ENCODE results near the gene HIVEP1.

HIVEP1 gene

DNA sequence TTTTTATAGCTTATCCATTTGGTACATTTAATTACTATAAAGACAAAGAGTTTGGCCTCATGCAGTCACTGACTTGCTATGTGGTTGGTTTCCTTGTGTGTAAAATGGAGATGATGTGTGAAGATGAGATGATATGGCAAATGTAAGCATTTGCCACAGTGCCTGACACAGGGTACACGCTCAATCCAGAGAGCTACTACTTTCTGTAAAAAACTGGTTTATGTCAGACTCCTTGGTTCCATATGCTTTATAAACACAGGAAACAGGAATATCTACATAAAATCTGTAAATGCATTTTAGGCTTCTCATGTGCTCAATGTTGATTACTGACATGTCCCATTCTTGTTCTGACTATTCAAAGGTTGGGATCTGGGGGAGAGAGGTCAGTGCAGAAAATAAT lies 10.4 kb downstream of the HIVEP1 start:
- H3K4me3 ChIP-seq (ENCODE audit: low read length), result no peak overlapping the region
- no peaks in the 10 kb centered on the region for H3K9me3 ChIP-seq (ENCODE audit: control insufficient read depth, low read depth, low read length)
- H3K27ac ChIP-seq (ENCODE audit: low read length), result no peak overlapping the region
- H3K9ac ChIP-seq (ENCODE audit: low read length), result no peak overlapping the region
- H3K4me1 ChIP-seq (ENCODE audit: control insufficient read depth, low read depth, low read length), result peaks cover 8% of the 10 kb centered on the region
- H3K36me3 ChIP-seq (ENCODE audit: control insufficient read depth, low read depth, low read length), result peaks cover 12% of the 10 kb centered on the region
- H3K27me3 ChIP-seq (ENCODE audit: control insufficient read depth, insufficient read depth, low read length), result no peaks in the 10 kb centered on the region

GRCh38 chr6:12022953-12023388 lies 10.9 kb downstream of the HIVEP1 start:
- Histone ChIP-seq H3K4me1 (ENCODE audit: control insufficient read depth, low read depth, low read length) (peaks cover 8% of the 10 kb centered on the region), H3K9me3 (ENCODE audit: control insufficient read depth, low read depth, low read length) (no peaks in the 10 kb centered on the region), H3K27ac (ENCODE audit: low read length) (no peak overlapping the region), H3K4me3 (ENCODE audit: low read length) (no peak overlapping the region), H3K27me3 (ENCODE audit: control insufficient read depth, insufficient read depth, low read length) (no peaks in the 10 kb centered on the region), H3K9ac (ENCODE audit: low read length) (no peak overlapping the region), H3K36me3 (ENCODE audit: control insufficient read depth, low read depth, low read length) (peaks cover 11% of the 10 kb centered on the region)

GRCh38 chr6:12024216-12024615 lies 12.1 kb downstream of the HIVEP1 start:
- Histone ChIP-seq H3K9ac (ENCODE audit: low read length) (no peak overlapping the region), H3K27me3 (ENCODE audit: control insufficient read depth, insufficient read depth, low read length) (no peaks in the 10 kb centered on the region), H3K36me3 (ENCODE audit: control insufficient read depth, low read depth, low read length) (peaks cover 9% of the 10 kb centered on the region), H3K9me3 (ENCODE audit: control insufficient read depth, low read depth, low read length) (no peaks in the 10 kb centered on the region), H3K27ac (ENCODE audit: low read length) (no peak overlapping the region), H3K4me3 (ENCODE audit: low read length) (no peak overlapping the region), H3K4me1 (ENCODE audit: control insufficient read depth, low read depth, low read length) (peaks cover 8% of the 10 kb centered on the region)

DNA sequence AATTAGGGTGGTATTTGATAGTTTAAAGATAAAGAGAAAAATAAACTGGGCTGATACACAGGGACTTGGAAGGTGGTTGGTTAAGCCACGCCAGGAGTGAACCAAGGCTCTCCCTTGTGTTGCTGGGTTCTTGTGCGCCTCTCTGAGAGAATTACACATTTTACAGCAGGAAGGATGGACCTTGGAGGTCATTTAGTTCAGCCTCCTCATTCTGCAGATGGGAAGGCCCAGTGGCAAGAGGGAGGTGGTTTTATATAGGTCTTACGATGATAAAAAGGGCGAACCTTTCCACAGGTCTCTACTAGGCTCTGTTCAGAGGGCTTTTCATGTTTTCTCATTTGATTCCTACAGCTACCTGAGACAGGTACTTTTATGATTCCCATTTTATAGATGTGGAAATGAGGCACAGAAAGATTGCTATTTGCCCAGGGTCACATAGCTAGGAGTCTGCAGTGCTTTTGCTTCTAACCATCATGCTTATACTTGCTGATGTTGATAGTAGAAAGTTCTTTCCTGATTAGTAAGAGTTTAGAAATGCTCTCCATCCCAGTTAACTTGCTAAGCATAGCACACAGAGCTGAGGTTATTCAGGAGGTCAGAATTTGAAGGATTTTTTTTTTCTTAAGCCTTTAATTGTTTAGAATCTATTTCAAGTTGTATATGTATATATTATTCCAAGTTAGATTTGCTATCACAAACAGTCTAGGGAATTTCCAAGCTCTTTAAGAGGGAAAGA lies 12.8 kb downstream of the HIVEP1 start:
- Histone ChIP-seq H3K27me3 (ENCODE audit: control insufficient read depth, insufficient read depth, low read length) (no peaks in the 10 kb centered on the region), H3K9ac (ENCODE audit: low read length) (no peak overlapping the region), H3K9me3 (ENCODE audit: control insufficient read depth, low read depth, low read length) (no peaks in the 10 kb centered on the region), H3K36me3 (ENCODE audit: control insufficient read depth, low read depth, low read length) (peaks cover 6% of the 10 kb centered on the region), H3K4me3 (ENCODE audit: low read length) (no peak overlapping the region), H3K4me1 (ENCODE audit: control insufficient read depth, low read depth, low read length) (peaks cover 8% of the 10 kb centered on the region), H3K27ac (ENCODE audit: low read length) (no peak overlapping the region)

DNA sequence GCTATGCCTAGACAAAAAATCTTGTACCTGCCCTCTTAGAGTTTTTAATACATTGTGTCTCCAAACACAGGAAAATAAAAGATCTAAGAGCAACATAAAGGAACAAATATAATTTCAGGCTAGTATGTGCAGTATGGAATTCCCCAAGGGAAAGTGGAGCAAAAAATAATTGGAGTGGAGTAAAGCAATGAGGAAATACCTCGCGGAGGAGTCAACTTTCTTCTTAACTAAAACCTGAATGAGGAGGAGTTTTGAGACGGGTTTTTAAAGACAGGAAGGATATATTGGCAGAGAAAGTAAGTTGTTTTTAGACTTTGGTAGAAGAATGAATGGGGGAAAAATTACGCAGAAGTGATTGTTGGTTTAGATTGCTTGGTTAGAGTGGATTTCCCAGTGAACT lies 14.0 kb downstream of the HIVEP1 start:
- H3K9ac ChIP-seq (ENCODE audit: low read length), result no peak overlapping the region
- no peak overlapping the region for H3K4me3 ChIP-seq (ENCODE audit: low read length)
- H3K4me1 ChIP-seq (ENCODE audit: control insufficient read depth, low read depth, low read length), result peaks cover 11% of the 10 kb centered on the region
- no peaks in the 10 kb centered on the region for H3K27me3 ChIP-seq (ENCODE audit: control insufficient read depth, insufficient read depth, low read length)
- no peaks in the 10 kb centered on the region for H3K36me3 ChIP-seq (ENCODE audit: control insufficient read depth, low read depth, low read length)
- H3K27ac ChIP-seq (ENCODE audit: low read length), result no peak overlapping the region
- H3K9me3 ChIP-seq (ENCODE audit: control insufficient read depth, low read depth, low read length), result no peaks in the 10 kb centered on the region

GRCh38 chr6:12026833-12027232 lies 14.7 kb downstream of the HIVEP1 start:
- Histone ChIP-seq H3K36me3 (ENCODE audit: control insufficient read depth, low read depth, low read length) (no peaks in the 10 kb centered on the region), H3K27ac (ENCODE audit: low read length) (no peak overlapping the region), H3K9ac (ENCODE audit: low read length) (no peak overlapping the region), H3K4me3 (ENCODE audit: low read length) (no peak overlapping the region), H3K9me3 (ENCODE audit: control insufficient read depth, low read depth, low read length) (no peaks in the 10 kb centered on the region), H3K27me3 (ENCODE audit: control insufficient read depth, insufficient read depth, low read length) (no peaks in the 10 kb centered on the region), H3K4me1 (ENCODE audit: control insufficient read depth, low read depth, low read length) (peaks cover 11% of the 10 kb centered on the region)

DNA sequence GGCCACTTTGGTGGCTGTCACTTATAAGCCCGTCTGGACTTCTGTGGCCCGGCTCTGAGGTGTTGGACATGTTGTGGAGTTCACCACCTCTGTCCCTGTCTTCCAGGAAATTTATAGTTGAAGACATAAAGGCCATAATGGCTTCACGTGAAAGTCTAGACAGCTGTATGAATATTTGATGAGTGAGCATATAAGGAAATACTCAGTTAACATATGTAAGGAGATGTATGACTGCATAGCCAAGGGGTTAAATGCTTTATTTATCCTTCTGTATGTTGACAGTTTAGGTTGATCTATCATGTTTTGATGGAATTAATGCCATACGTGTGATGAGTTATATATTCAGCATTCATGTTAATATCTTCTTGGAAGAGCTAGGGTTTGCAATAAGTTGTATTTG lies 16.1 kb downstream of the HIVEP1 start:
- Histone ChIP-seq H3K9ac (ENCODE audit: low read length) (no peak overlapping the region), H3K4me1 (ENCODE audit: control insufficient read depth, low read depth, low read length) (peaks cover 4% of the 10 kb centered on the region), H3K36me3 (ENCODE audit: control insufficient read depth, low read depth, low read length) (no peaks in the 10 kb centered on the region), H3K27me3 (ENCODE audit: control insufficient read depth, insufficient read depth, low read length) (no peaks in the 10 kb centered on the region), H3K27ac (ENCODE audit: low read length) (no peak overlapping the region), H3K9me3 (ENCODE audit: control insufficient read depth, low read depth, low read length) (no peaks in the 10 kb centered on the region), H3K4me3 (ENCODE audit: low read length) (no peak overlapping the region)

GRCh38 chr6:12029979-12030737 lies 18.0 kb downstream of the HIVEP1 start:
- Histone ChIP-seq H3K4me1 (ENCODE audit: control insufficient read depth, low read depth, low read length) (peaks cover 3% of the 10 kb centered on the region), H3K9me3 (ENCODE audit: control insufficient read depth, low read depth, low read length) (no peaks in the 10 kb centered on the region), H3K4me3 (ENCODE audit: low read length) (no peak overlapping the region), H3K9ac (ENCODE audit: low read length) (no peak overlapping the region), H3K27ac (ENCODE audit: low read length) (no peak overlapping the region), H3K27me3 (ENCODE audit: control insufficient read depth, insufficient read depth, low read length) (no peaks in the 10 kb centered on the region), H3K36me3 (ENCODE audit: control insufficient read depth, low read depth, low read length) (no peaks in the 10 kb centered on the region)

GRCh38 chr6:12030993-12031550 lies 19.0 kb downstream of the HIVEP1 start:
- no peak overlapping the region for H3K4me3 ChIP-seq (ENCODE audit: low read length)
- no peaks in the 10 kb centered on the region for H3K36me3 ChIP-seq (ENCODE audit: control insufficient read depth, low read depth, low read length)
- peaks cover 3% of the 10 kb centered on the region for H3K4me1 ChIP-seq (ENCODE audit: control insufficient read depth, low read depth, low read length)
- no peaks in the 10 kb centered on the region for H3K27me3 ChIP-seq (ENCODE audit: control insufficient read depth, insufficient read depth, low read length)
- no peak overlapping the region for H3K9ac ChIP-seq (ENCODE audit: low read length)
- H3K9me3 ChIP-seq (ENCODE audit: control insufficient read depth, low read depth, low read length), result no peaks in the 10 kb centered on the region
- no peak overlapping the region for H3K27ac ChIP-seq (ENCODE audit: low read length)

GRCh38 chr6:12032783-12033573 lies 20.9 kb downstream of the HIVEP1 start:
- Histone ChIP-seq H3K9me3 (ENCODE audit: control insufficient read depth, low read depth, low read length) (no peaks in the 10 kb centered on the region), H3K4me3 (ENCODE audit: low read length) (no peak overlapping the region), H3K36me3 (ENCODE audit: control insufficient read depth, low read depth, low read length) (no peaks in the 10 kb centered on the region), H3K4me1 (ENCODE audit: control insufficient read depth, low read depth, low read length) (peaks cover 3% of the 10 kb centered on the region), H3K9ac (ENCODE audit: low read length) (no peak overlapping the region), H3K27ac (ENCODE audit: low read length) (no peak overlapping the region), H3K27me3 (ENCODE audit: control insufficient read depth, insufficient read depth, low read length) (no peaks in the 10 kb centered on the region)

- Histone ChIP-seq H3K9ac (ENCODE audit: low read length) (no peak overlapping the region), H3K36me3 (ENCODE audit: control insufficient read depth, low read depth, low read length) (no peaks in the 10 kb centered on the region), H3K27ac (ENCODE audit: low read length) (no peak overlapping the region), H3K4me1 (ENCODE audit: control insufficient read depth, low read depth, low read length) (peaks cover 3% of the 10 kb centered on the region), H3K4me3 (ENCODE audit: low read length) (no peak overlapping the region), H3K9me3 (ENCODE audit: control insufficient read depth, low read depth, low read length) (no peaks in the 10 kb centered on the region), H3K27me3 (ENCODE audit: control insufficient read depth, insufficient read depth, low read length) (no peaks in the 10 kb centered on the region)
These were observed 21.7 kb downstream of the HIVEP1 start for GRCh38 chr6:12033770-12034169.
